ELR (cell line): Measurements from ENCODE around the gene CCR9.

Experiments used
- DNase-seq: peaks from one replicate; pipeline ENCODE4 v3.0.0-alpha.2; 2015; ENCODE audit warnings: low read depth

The CCR9 gene

DNA sequence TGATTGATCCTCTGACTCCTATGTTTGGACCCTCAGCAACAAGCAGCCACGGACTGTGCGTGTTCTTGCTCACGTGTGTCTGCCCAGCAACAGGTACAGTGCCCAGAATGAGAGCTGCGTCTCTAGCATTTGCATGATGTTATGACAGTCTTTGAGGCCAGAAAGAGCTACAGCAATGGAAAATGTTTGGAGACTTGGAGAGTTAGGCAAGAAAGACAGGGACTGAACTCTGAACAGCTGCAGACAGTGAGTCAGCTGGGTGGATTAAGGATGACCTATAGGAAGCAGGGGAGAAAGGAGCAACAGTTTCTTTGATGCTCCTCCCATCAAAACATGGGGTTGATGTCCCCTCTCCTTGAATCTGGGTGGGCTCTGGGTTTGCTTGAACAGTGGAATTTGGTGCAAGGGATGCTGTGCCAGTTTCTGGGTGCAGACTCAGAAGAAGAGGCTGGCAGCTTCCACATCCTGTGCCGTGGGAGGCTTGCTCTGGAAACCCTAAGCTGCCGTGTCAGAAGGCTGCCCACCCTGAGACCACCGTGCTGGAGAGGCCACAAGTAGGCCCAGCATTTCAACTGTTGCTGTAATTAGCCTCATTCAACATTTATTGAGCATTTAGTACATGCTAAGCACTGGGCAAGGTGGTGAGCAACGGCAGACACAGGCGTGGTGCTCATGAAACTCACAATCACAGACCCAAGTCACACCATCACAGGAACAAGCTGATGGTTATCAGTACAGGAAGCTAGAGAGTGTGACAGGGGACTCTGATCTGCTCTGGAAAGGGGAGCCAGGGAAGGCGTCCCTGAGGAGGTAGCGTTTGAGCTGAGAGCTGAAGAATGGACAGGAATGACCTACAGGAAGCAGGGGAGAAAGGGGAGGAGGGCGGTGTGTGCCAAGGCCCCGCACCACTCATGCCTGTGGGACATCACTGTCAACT, 21.7 kb downstream of the CCR9 start:
- DNase-seq, result peak; percentile 29

GRCh38 chr3:45908761-45909160, 22.4 kb downstream of the CCR9 start:
- DNase-seq, result no peak

DNA sequence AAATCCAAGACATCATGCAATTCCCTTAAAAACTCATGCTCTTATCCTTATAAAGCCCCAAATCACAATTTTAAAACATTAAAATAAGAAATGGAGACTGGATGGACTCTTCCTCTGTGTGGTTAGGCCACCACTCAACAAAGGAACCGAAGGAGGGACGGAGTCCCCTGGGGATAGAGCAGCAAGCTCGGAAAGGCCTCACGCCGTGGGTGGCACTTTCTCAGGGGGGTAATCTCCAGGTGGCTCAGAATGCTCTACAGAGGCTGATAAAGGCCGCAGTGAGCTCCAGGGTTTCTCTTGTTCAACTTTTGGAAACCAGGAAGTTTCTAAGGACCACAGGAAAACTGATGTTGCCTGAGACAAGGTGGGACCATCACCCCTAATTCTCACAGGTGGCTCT, 23.2 kb downstream of the CCR9 start:
- DNase-seq, result no peak

- DNase-seq, result no peak
Measured at GRCh38 chr3:45910892-45911291, 24.5 kb downstream of the CCR9 start.

DNA sequence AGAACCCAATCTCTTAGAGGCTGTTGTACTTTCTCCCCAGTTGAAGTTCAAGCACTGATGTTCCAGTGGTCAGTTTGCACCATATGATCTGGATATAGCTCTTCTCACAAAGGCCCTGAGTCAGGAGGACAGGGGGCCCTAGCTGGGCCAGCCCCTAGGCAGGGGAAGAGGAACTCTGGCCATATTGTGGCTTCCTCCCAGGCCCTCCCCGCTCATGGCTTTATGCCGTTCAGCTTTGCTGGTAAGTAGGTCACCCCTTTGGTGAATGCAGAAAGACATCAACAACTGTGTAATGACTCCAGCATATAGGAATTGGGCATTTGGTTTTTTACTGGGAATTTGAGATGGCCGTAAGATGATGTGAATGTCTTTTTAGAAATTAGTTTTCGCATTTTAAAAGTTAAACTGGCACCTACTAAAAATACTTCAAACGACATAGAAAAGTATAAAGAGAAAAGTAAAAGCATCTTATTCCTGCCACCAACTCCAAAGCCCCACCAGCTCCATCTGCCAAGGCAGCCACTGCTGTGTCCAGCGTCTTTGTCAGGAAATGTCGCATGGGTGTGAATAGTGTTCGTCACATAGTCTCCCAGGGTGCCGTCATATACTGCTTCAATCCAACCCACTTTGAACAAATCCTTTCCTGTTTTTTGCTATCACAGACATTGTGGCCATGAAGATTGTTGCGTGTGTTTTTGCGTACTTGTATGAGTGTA, 25.3 kb downstream of the CCR9 start:
- no peak for DNase-seq

DNA sequence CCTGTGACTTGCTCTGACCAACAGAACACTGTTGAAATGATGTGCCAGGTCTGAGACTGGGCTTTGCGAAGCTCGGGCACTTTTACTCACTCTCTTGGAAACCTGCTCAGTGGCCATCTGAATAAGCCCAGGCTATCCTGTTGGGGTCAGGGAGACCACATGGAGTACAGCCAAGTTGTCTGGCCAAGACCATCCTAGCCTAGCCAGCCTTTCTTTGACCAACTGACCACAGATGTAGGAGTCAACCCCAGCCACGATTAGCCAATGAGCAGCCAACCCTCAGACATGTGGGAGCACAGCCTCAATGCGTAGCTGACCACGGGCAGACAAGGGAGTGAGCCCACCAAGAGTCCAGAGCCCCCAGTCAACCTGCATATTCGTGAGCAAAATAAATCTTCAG, 26.1 kb downstream of the CCR9 start:
- no peak for DNase-seq

- DNase-seq, result no peak
Measured at GRCh38 chr3:45914362-45915058, 28.2 kb downstream of the CCR9 start.

- no peak for DNase-seq
Measured at GRCh38 chr3:45915059-45915439, 28.7 kb downstream of the CCR9 start.

DNA sequence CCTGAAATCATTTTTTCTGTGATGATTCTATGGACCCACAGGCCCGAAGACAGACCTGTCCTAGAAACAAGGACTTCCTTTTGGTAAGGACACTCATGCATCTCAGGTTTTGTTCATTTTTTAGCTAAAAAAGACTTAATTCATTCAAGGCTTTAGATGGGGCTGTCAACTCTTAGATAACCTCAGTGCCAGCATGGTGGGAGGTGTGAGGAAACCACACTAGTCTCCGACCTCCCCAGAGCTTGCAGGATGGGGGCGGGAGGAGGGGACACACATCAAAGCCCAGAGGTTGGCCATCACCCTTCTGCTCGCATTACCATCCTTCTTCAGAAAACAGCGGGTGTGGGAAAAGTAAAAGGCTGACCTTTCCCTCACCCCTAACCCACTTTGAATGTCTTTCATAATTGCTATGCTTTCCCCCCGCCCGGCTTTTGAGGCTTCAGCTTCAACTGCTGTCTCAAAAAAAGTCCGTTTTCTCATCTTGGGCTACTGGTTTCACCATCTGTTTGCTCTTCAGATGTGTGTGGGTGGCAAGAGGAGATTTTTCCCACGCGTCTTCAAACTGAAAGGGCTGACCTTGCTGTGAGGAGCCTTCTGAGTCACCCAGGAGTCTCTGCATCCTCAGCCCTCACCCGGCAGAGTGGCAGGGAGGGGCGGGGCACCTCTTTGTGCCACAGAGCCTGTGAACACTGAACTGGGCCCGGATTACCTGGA, 29.3 kb downstream of the CCR9 start:
- DNase-seq, result peak; percentile 83

GRCh38 chr3:45917146-45917898, 31.0 kb downstream of the CCR9 start:
- DNase-seq, result no peak

- DNase-seq, result no peak
Measured at GRCh38 chr3:45921158-45922038, 35.1 kb downstream of the CCR9 start.

DNA sequence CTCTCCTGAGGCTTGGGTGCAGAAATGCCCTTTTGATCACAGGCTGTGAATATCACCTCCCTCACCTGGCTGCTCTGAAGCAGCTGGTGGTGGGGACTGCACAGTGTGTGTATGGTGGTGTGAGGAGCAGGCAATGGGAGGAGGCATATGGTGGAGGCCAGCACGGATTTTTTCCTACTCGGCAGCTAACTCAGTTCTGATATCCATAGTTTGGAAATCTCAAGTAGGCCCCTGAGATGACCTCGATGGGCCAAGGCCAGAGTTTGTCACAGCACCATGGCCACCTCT, 35.6 kb downstream of the CCR9 start:
- DNase-seq, result no peak

- DNase-seq, result no peak
Measured at GRCh38 chr3:45922950-45923590, 36.7 kb downstream of the CCR9 start.

DNA sequence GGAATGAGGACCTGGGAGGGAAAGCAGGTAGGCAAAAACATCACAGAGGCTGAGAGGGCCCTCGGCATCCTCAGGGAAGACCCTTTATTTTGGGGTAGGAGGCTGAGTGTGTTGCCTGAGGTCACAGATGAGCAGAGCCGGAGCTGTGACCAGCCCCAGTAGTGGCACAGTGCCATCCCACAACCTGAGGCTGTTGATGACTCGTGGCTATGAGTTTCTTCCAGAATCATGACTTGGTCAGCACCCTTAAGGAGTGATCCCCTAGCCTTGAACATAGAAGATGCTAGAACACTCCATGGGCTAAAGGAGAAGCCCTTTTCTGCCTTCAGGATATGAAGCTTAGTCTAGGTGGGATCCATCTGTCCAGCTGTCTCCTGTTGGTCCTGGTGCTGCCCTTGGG, 37.4 kb downstream of the CCR9 start:
- DNase-seq, result peak; percentile 66

GRCh38 chr3:45927881-45928280, 41.5 kb downstream of the CCR9 start:
- no peak for DNase-seq

GRCh38 chr3:45929042-45929679, 42.8 kb downstream of the CCR9 start:
- DNase-seq, result peak; percentile 52

DNA sequence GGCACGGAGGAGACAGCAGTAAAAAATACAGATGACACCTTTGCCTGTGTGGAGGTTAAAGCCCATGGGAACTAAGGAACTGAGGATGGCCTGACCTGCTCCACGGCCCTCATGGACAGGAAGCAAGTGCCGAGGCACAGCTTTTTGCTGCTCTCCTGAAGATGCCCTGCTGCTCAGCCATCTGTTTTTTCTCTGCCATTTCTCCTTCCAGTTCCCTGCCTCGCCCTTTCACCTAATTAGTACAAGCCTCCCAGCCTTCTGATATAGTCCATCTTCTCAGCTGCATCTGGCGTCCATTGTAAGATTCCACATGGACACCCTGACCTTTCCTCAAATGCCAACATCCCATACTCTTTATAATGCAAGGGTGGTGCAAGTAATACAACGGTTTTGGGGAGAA, 45.2 kb downstream of the CCR9 start:
- DNase-seq, result no peak

GRCh38 chr3:45932112-45932511, 45.8 kb downstream of the CCR9 start:
- no peak for DNase-seq

GRCh38 chr3:45933591-45933990, 47.2 kb downstream of the CCR9 start:
- no peak for DNase-seq

DNA sequence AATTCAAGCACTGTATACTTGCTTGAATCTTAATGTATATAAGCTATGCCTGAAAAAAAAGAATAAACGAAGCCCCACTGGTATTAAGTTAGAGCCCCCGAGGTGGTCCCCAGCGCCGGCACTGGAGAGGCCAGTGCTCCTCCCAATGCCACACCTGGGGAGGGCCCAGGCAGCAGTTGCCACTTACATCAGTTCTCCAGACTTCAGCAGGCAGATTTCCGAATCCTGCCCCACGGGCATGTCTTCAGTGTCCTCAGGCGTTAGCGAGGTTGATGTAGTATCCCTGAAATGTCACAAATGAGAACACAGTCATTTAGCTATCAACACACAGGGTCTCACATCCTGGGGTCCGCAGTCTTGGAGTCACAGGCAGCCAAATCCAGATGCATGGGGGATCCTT, 49.9 kb downstream of the CCR9 start:
- no peak for DNase-seq
